GM19324 (cell line): ENCODE measurements around the gene COP1.

ENCODE experiments used
- ATAC-seq: cut with Tn5 transposase; IDR thresholded peaks from one replicate; pipeline ENCODE4 v1.9.1; 2021; ENCODE audit warnings: mild to moderate bottlenecking, moderate library complexity; ENCODE audit not compliant: unreplicated experiment, low FRiP score

COP1 gene

GRCh38 chr1:176201568-176201967 lies 5.5 kb downstream of the COP1 start:
- no peak for ATAC-seq

GRCh38 chr1:176199707-176200106 lies 7.4 kb downstream of the COP1 start:
- no peak for ATAC-seq

GRCh38 chr1:176198413-176198812 lies 8.7 kb downstream of the COP1 start:
- no peak for ATAC-seq

GRCh38 chr1:176196728-176197127 lies 10.4 kb downstream of the COP1 start:
- no peak for ATAC-seq

- ATAC-seq, result no peak
These were observed 11.5 kb downstream of the COP1 start for GRCh38 chr1:176195547-176195946.

GRCh38 chr1:176193663-176194062 lies 13.4 kb downstream of the COP1 start:
- no peak for ATAC-seq

DNA sequence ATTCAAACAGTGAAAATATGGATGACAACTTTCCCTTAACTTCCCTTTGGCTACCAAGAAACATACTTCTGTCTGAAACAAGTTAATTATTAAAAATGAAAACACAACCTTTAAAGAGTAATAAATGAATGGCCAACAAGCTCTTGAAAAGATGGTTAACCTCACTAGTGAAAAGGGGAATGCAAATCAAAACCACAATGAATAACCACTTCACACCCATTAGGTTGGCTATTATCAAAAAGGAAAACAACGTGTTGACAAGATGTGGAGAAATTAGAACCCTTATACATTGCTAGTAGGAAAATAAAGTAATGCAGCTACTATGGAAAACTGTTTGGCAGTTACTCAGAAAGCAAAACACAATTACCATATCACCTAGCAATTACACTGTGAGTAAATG lies 14.1 kb downstream of the COP1 start:
- peak; percentile 92 for ATAC-seq

- ATAC-seq, result no peak
These were observed 18.5 kb downstream of the COP1 start for GRCh38 chr1:176188604-176189003.

- no peak for ATAC-seq
These were observed 20.1 kb downstream of the COP1 start for GRCh38 chr1:176187001-176187400.

GRCh38 chr1:176183618-176184017 lies 23.5 kb downstream of the COP1 start:
- ATAC-seq, result no peak

- no peak for ATAC-seq
These were observed 28.8 kb downstream of the COP1 start for GRCh38 chr1:176178316-176178715.

- peak; percentile 72 for ATAC-seq
These were observed 29.3 kb downstream of the COP1 start for GRCh38 chr1:176177764-176178163.

GRCh38 chr1:176174108-176174507 lies 33.0 kb downstream of the COP1 start:
- ATAC-seq, result no peak

DNA sequence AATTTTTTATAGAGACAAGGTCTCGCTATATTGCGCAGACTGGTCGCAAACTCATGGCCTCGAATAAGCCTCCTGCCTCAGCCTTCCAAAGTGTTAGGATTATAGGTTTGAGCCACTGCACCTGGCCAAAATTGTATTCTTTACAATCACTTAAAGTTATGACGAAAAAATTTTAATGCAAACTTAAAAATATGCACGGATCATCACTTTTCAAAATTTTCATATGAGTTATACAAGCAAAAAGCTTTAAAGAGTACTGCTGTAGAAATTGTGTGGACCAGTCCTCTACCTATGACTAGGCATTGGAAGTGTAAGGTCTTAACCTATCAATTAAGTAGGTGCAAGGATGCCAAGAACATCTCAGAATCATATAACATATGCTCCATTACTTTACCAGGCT lies 34.9 kb downstream of the COP1 start:
- ATAC-seq, result no peak

GRCh38 chr1:176167210-176167609 lies 39.9 kb downstream of the COP1 start:
- no peak for ATAC-seq

- no peak for ATAC-seq
These were observed 41.5 kb downstream of the COP1 start for GRCh38 chr1:176165573-176165972.

DNA sequence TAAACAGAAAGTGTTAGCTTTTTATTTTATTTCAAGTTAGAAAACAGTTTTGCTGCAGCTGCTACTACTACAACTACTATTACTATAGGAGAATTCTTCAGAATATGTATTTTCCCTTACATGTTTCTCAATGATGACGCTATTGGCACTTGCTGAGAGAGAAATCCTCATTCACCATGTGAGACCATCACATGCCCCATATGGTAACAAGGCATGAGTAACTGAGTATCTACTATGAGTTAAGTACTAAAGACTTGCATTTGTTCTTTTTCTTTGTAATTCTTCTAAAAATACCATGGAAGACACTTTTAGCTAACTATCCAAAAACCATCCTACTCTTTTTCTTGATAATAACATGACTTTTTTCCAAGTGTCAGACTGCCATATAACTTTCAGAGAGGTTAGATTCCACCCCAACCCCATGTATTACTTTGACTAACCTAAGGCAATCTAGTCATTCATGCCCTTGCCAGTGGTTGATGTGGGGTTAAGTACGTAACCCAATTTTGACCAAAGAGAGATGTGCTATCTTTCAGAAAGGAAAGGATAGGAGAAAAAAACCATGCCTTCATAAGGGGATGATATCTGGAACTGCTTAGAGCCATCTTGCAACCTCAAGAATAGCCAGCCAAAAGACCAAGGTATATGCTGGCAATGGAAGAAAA lies 42.9 kb downstream of the COP1 start:
- no peak for ATAC-seq

DNA sequence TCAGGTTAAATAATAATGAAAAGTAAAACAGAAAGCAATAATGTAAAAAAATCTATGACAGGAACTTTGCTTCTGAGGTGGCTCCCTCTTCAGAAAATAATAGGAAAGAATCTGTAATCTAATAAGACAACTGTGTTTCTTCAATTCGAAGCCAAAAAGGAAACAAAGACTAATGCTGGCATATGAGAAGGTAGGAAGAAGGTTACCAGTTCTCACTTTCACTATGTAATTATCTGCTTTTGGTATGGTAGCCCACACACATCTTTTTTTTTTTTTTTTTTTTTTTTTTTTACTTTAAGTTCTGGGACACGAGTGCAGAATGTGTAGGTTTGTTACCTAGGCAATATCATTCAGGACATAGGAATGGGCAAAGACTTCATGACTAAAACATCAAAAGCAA lies 47.1 kb downstream of the COP1 start:
- no peak for ATAC-seq

GRCh38 chr1:176157995-176158394 lies 49.1 kb downstream of the COP1 start:
- no peak for ATAC-seq

- ATAC-seq, result no peak
These were observed 56.9 kb downstream of the COP1 start for GRCh38 chr1:176149939-176150807.

DNA sequence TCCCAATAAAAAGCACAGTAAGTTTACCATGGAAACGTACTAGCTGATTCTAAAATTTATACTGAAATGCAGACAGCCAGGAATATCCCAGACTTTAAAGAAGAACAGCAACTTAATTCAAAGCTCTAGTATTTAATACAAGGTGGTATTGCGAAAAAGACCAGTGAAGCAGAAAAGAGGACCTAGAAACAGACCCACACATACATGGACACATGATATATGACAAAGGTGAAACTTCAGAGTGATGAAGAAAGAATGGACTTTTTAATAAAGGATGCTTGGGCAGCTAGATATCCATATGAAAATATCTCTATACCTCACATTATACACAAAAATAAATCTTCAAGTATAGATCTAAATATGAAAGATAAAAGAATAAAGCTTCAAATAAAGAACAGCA lies 62.6 kb downstream of the COP1 start:
- no peak for ATAC-seq

GRCh38 chr1:176142973-176143372 lies 64.1 kb downstream of the COP1 start:
- ATAC-seq, result no peak
